Fibroblast of pulmonary artery (primary cell): Measurements from ENCODE around the gene SPANXC.
"Not testable (repeated sequence)": the region's sequence is repeated elsewhere in the genome, so short reads cannot be mapped to it uniquely, and the experiment has no call there.

Experiments used
- DNase-seq: peaks from one replicate; pipeline ENCODE4 v3.0.0-alpha.2; 2010; ENCODE audit warnings: low read depth
- H3K4me3 ChIP-seq: replicated peaks from 2 replicates; pipeline ENCODE4 v1.5.1; 2011; ENCODE audit warnings: low read depth, mild to moderate bottlenecking, control low read depth, low read length, moderate library complexity
- TF ChIP-seq, protein P1 (sequence below): IDR thresholded peaks from 2 replicates; pipeline ENCODE4 v1.5.1; 2011; ENCODE audit warnings: mild to moderate bottlenecking, control low read depth, low read length, inconsistent platforms; ENCODE audit errors: missing control alignments

SPANXC gene, protein sequence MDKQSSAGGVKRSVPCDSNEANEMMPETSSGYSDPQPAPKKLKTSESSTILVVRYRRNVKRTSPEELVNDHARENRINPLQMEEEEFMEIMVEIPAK

DNA sequence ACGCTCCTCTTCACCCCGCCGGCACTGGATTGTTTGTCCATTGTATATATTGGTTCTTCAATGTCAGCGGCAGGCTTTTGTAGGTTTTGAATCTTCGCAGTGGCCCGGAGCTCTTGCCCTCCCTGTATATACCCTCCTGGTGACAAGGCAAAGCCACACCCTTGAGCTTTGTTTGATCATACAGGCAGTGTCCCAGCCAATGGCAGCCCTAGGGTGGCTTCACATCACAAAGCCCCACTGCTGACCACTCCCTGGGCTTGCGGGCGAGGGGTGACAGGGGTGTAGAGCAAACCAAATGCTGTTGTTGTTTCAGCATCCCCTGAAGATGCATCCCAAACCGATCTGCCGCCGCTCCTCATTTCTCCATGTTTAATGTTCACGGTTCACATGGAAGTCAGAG lies at the start of gene SPANXC:
Gene SPANXC (minus strand): TSS at position 101 of the 400 bp plus-strand sequence. CDS start 60 bp downstream, at position 41.
- DNase-seq, H3K4me3 ChIP-seq: not testable (repeated sequence)

DNA sequence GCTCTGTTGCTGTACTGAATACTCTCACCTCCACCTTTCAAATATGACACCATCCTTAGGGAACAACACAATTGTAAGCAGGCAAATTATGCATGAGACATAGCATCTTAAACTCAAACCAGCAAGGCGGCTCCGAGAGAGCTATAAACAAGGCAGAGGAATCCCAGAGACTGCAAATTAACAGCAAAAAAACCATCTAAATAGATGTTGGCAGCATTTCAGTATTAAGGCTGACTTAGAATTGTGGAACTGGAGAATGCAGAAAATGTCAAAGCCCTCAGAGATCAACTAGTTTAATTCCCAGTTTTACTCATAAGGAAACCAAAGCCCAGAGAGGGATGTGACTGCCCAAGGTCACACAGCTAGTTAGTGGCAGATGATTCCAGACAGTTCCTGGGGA lies 37.2 kb upstream of the SPANXC start:
- H3K4me3 ChIP-seq = no peak overlapping the region
- DNase-seq = no peak
- TF ChIP-seq, protein P1, sequence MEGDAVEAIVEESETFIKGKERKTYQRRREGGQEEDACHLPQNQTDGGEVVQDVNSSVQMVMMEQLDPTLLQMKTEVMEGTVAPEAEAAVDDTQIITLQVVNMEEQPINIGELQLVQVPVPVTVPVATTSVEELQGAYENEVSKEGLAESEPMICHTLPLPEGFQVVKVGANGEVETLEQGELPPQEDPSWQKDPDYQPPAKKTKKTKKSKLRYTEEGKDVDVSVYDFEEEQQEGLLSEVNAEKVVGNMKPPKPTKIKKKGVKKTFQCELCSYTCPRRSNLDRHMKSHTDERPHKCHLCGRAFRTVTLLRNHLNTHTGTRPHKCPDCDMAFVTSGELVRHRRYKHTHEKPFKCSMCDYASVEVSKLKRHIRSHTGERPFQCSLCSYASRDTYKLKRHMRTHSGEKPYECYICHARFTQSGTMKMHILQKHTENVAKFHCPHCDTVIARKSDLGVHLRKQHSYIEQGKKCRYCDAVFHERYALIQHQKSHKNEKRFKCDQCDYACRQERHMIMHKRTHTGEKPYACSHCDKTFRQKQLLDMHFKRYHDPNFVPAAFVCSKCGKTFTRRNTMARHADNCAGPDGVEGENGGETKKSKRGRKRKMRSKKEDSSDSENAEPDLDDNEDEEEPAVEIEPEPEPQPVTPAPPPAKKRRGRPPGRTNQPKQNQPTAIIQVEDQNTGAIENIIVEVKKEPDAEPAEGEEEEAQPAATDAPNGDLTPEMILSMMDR = no peak

GRCh38 chrX:141278306-141278705 lies 36.0 kb upstream of the SPANXC start:
- DNase-seq = peak; percentile 35
- TF ChIP-seq, protein P1 = peak; percentile 71
- no peak overlapping the region for H3K4me3 ChIP-seq

GRCh38 chrX:141258080-141258479 lies 15.8 kb upstream of the SPANXC start:
- H3K4me3 ChIP-seq = no peak overlapping the region
- no peak for DNase-seq
- TF ChIP-seq, protein P1 = no peak

GRCh38 chrX:141221611-141222010 lies 20.7 kb downstream of the SPANXC start:
- TF ChIP-seq, protein P1 = no peak
- H3K4me3 ChIP-seq = no peak overlapping the region
- DNase-seq = no peak

DNA sequence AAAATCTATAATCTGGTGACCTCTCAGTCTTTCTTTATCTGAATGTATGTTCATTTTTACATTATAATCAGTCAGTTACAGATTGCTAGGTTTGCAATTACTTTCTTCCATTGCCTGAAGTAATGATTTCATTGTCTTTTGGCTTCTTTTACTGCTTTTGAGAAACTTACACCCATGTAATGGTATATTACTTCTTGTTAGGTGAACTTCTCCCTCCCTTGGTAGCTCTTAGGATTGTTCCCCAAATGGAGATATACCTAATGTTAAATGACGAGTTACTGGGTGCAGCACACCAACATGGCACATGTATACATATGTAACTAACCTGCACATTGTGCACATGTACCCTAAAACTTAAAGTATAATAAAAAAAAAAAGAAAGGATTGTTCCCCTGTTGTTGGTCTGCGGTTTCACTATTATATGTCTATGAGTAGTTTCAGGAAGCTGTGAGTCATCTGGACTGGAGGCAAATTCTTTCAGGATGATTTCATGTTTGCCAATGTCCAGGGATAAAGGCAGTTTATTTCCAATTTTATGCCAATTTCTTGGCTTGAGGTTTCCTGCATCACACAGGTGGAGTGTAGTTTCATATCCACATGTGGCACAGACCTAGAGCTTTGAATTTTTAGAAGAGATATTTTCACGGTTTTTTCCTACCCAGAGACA lies 21.8 kb downstream of the SPANXC start:
- peak; percentile 61 for DNase-seq
- TF ChIP-seq, protein P1 = no peak
- H3K4me3 ChIP-seq = no peak overlapping the region

GRCh38 chrX:141214196-141214595 lies 28.1 kb downstream of the SPANXC start:
- TF ChIP-seq, protein P1 = no peak
- H3K4me3 ChIP-seq = no peak overlapping the region
- no peak for DNase-seq
